ENCODE results near the gene SNX33.

DNA sequence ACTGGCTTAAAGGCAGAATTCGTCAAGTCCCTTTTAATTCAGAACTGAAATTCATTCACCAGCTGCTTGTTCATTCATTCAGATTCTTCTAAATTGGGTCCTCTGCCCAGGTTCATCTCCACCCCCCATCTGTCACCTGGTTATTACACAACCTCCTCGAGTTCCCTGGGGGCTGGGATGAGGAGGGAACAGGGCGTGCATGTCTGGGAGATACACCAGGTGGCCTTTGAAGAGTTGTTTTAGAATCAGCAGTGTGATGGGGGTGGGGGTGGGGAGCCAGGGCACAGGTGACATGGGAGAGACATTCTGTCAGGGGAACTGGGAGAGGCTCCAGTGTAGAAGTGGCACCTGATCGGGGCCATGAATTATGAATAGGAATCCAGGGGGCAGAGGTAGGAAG, 8.2 kb downstream of the SNX33 start:
- TF ChIP-seq, protein P1, sequence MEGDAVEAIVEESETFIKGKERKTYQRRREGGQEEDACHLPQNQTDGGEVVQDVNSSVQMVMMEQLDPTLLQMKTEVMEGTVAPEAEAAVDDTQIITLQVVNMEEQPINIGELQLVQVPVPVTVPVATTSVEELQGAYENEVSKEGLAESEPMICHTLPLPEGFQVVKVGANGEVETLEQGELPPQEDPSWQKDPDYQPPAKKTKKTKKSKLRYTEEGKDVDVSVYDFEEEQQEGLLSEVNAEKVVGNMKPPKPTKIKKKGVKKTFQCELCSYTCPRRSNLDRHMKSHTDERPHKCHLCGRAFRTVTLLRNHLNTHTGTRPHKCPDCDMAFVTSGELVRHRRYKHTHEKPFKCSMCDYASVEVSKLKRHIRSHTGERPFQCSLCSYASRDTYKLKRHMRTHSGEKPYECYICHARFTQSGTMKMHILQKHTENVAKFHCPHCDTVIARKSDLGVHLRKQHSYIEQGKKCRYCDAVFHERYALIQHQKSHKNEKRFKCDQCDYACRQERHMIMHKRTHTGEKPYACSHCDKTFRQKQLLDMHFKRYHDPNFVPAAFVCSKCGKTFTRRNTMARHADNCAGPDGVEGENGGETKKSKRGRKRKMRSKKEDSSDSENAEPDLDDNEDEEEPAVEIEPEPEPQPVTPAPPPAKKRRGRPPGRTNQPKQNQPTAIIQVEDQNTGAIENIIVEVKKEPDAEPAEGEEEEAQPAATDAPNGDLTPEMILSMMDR (IDR thresholded peaks at IDR 0.05; ENCODE audit: low read length) = no peak
- no peak for TF ChIP-seq EZH2 (IDR thresholded peaks at IDR 0.05; ENCODE audit: borderline replicate concordance, low read length)

Data from OCI-LY1 (cell line).